DND-41 (cell line): ENCODE data around the gene GPATCH2.

ENCODE experiments used
- CTCF ChIP-seq: IDR thresholded peaks from 2 replicates; pipeline ENCODE4 v1.5.1; 2012; ENCODE audit warnings: borderline replicate concordance, low read length, moderate library complexity, mild to moderate bottlenecking; ENCODE audit not compliant: poor library complexity, severe bottlenecking; ENCODE audit errors: extremely low read depth
- EZH2 ChIP-seq: IDR thresholded peaks from 3 replicates; pipeline ENCODE4 v1.6.1; 2012; ENCODE audit warnings: borderline replicate concordance, low read depth, mild to moderate bottlenecking, moderate library complexity, low read length, inconsistent platforms; ENCODE audit not compliant: severe bottlenecking

GRCh38 chr1:217493290-217493689 is 137.6 kb downstream of the GPATCH2 start:
- TF ChIP-seq CTCF (no peak), EZH2 (no peak)
